B cell (primary cell): ENCODE measurements around the gene FXYD3. TPM values are rescaled to one million over a fixed set of nuclear protein-coding genes. Genes with fewer than 3 reads are reported as not detected.

ENCODE experiments used
- ATAC-seq: fragments of 200-7000 bp; cut with Tn5 transposase; one replicate; pipeline ENCODE4 v1.10.0; 2021; ENCODE audit warnings: low read depth, mild to moderate bottlenecking, moderate number of reproducible peaks, moderate library complexity
- CTCF ChIA-PET: fragments of 350-600 bp; sonication (Branson Sonifier 250); formaldehyde crosslinking; loops from one replicate; lab custom pipeline; 2021; ENCODE audit warnings: antibody characterized with exemption, inconsistent platforms; lab: Charles Lee
- POLR2A ChIA-PET: fragments of 350-600 bp; sonication (Branson Sonifier 250); formaldehyde crosslinking; loops from one replicate; lab custom pipeline; 2021; ENCODE audit warnings: antibody characterized with exemption; lab: Charles Lee
- DNase-seq: peaks from one replicate; pipeline ENCODE4 v3.0.0; 2013
- H2AFZ ChIP-seq: 2 replicates; pipeline ENCODE4 v1.6.1; 2012; ENCODE audit warnings: mild to moderate bottlenecking, low read depth, low read length; ENCODE audit not compliant: insufficient read depth, poor library complexity, severe bottlenecking
- H3K27ac ChIP-seq, 2 donors: 1 replicate in 1 of 2; 2 replicates in 1 of 2; pipeline ENCODE4 v1.5.1; 2012 to 2013; ENCODE audit warnings: low read length in 2 of 2, mild to moderate bottlenecking in 2 of 2, moderate library complexity in 1 of 2
- H3K27me3 ChIP-seq, 4 experiments: fragments of 200-600 bp in 1 of 4; sonication (generic) in 1 of 4; replicated peaks in 1 of 4; 1 replicate in 2 of 4; 2 replicates in 2 of 4; pipeline versions ENCODE4 v1.6.1 to v1.7.0; 2013 to 2016; ENCODE audit warnings: low read length in 3 of 4, mild to moderate bottlenecking in 2 of 4, mixed read lengths in 1 of 4, moderate library complexity in 1 of 4; ENCODE audit not compliant: insufficient read depth in 4 of 4, control insufficient read depth in 3 of 4; ENCODE audit errors: control extremely low read depth in 1 of 4
- H3K36me3 ChIP-seq, 2 experiments: replicated peaks in 1 of 2; 1 replicate in 1 of 2; 2 replicates in 1 of 2; pipeline versions ENCODE4 v1.6.1 to v1.7.1; 2013; ENCODE audit warnings: low read length in 1 of 2; ENCODE audit not compliant: insufficient read depth in 2 of 2, control insufficient read depth in 1 of 2; ENCODE audit errors: control extremely low read depth in 1 of 2, extremely low read depth in 1 of 2
- H3K4me1 ChIP-seq, 2 donors: fragments of 200-600 bp in 1 of 2; sonication (generic) in 1 of 2; 1 replicate in 1 of 2; 2 replicates in 1 of 2; pipeline versions ENCODE4 v1.5.1 to v1.6.1; 2013 to 2017; ENCODE audit warnings: low read length in 2 of 2; ENCODE audit not compliant: control insufficient read depth in 2 of 2, insufficient read depth in 2 of 2
- H3K4me2 ChIP-seq: replicated peaks from 2 replicates; pipeline ENCODE3; 2012; ENCODE audit warnings: mild to moderate bottlenecking, low read depth, low read length; ENCODE audit not compliant: poor library complexity, severe bottlenecking
- H3K4me3 ChIP-seq, 5 experiments: fragments of 200-600 bp in 1 of 5; sonication (generic) in 1 of 5; 1 replicate in 3 of 5; 2 replicates in 2 of 5; pipeline versions ENCODE4 v1.5.1 to v1.7.0; 2011 to 2016; ENCODE audit warnings: low read length in 4 of 5, mild to moderate bottlenecking in 4 of 5, low read depth in 2 of 5, control low read depth in 1 of 5, moderate library complexity in 1 of 5; ENCODE audit not compliant: insufficient read depth in 1 of 5; ENCODE audit errors: control extremely low read depth in 1 of 5, extremely low read depth in 1 of 5
- H3K79me2 ChIP-seq: fragments of 200-600 bp; sonication (generic); one replicate; pipeline ENCODE4 v1.6.0; 2016; ENCODE audit warnings: low read length; ENCODE audit not compliant: control insufficient read depth, insufficient read depth
- H3K9ac ChIP-seq: fragments of 200-600 bp; sonication (generic); 2 replicates; pipeline ENCODE4 v1.6.1; 2017; ENCODE audit warnings: mild to moderate bottlenecking, low read length, moderate library complexity
- H3K9me3 ChIP-seq, 3 donors: one replicate each; pipeline versions ENCODE4 v1.6.1 to v1.7.1; 2013; ENCODE audit warnings: low read length in 2 of 3; ENCODE audit not compliant: control insufficient read depth in 2 of 3, insufficient read depth in 1 of 3; ENCODE audit errors: control extremely low read depth in 1 of 3
- H4K20me1 ChIP-seq: 2 replicates; pipeline ENCODE4 v1.6.0; 2012; ENCODE audit warnings: mild to moderate bottlenecking, low read length; ENCODE audit not compliant: insufficient read depth, control insufficient read depth, poor library complexity, severe bottlenecking
- H3K27ac Mint-ChIP-seq: one replicate; pipeline ENCODE4 v1.8.0; 2021; ENCODE audit warnings: mixed read lengths
- H3K27me3 Mint-ChIP-seq: one replicate; pipeline ENCODE4 v1.8.0; 2021; ENCODE audit warnings: mixed read lengths
- H3K4me1 Mint-ChIP-seq: one replicate; pipeline ENCODE4 v1.8.0; 2021; ENCODE audit warnings: mixed read lengths
- H3K4me3 Mint-ChIP-seq: one replicate; pipeline ENCODE4 v1.8.0; 2021; ENCODE audit warnings: mixed read lengths
- H3K9me3 Mint-ChIP-seq: one replicate; pipeline ENCODE4 v1.8.0; 2022; ENCODE audit warnings: mixed read lengths; ENCODE audit not compliant: insufficient read depth
- EZH2 ChIP-seq: IDR thresholded peaks from 2 replicates; pipeline ENCODE4 v1.6.1; 2012; ENCODE audit warnings: borderline replicate concordance, low read depth, mild to moderate bottlenecking, moderate library complexity, low read length; ENCODE audit not compliant: insufficient read depth, poor library complexity, severe bottlenecking
- WGBS: methylation state at CpG from one replicate; pipeline ENCODE4 v1.1.5; 2013; ENCODE audit warnings: missing lambda C conversion rate; ENCODE audit not compliant: insufficient coverage; 5-methylcytosine and 5-hydroxymethylcytosine counted together
- intact Hi-C: fragments of 100-400 bp; cut with micrococcal nuclease; formaldehyde crosslinking; loops from one replicate; pipeline ENCODE4 v1.10.0; 2022
- polyA minus RNA-seq: library from RNA; depleted of rRNA, polyadenylated mRNA; stranded (reverse); fragments of >200 nt; gene quantifications from 2 replicates; pipeline ENCODE4 v1.2.3, GENCODE V29; 2012
- polyA plus RNA-seq: library from polyadenylated mRNA; depleted of rRNA; stranded (reverse); fragments of >200 nt; gene quantifications from 2 replicates; pipeline ENCODE4 v1.2.3, GENCODE V29; 2012
- total RNA-seq, 2 donors: library from RNA; stranded (reverse); fragments of 120-200 nt in 1 of 2; gene quantifications; 1 replicate in 1 of 2; 2 replicates in 1 of 2; pipeline versions ENCODE4 v1.2.3 to v1.2.4, GENCODE V29; 2013 to 2022
- TF ChIP-seq, protein P1 (sequence below): fragments of 200-600 bp; IDR thresholded peaks from one replicate; pipeline ENCODE4 v1.8.0; 2022; ENCODE audit warnings: antibody characterized with exemption, mild to moderate bottlenecking

FXYD3 gene, protein sequence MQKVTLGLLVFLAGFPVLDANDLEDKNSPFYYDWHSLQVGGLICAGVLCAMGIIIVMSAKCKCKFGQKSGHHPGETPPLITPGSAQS
- not detected in 2 replicates for total RNA-seq
- not detected for total RNA-seq (2013)
- polyA plus RNA-seq = not detected in 2 replicates
- not detected in 2 replicates for polyA minus RNA-seq

DNA sequence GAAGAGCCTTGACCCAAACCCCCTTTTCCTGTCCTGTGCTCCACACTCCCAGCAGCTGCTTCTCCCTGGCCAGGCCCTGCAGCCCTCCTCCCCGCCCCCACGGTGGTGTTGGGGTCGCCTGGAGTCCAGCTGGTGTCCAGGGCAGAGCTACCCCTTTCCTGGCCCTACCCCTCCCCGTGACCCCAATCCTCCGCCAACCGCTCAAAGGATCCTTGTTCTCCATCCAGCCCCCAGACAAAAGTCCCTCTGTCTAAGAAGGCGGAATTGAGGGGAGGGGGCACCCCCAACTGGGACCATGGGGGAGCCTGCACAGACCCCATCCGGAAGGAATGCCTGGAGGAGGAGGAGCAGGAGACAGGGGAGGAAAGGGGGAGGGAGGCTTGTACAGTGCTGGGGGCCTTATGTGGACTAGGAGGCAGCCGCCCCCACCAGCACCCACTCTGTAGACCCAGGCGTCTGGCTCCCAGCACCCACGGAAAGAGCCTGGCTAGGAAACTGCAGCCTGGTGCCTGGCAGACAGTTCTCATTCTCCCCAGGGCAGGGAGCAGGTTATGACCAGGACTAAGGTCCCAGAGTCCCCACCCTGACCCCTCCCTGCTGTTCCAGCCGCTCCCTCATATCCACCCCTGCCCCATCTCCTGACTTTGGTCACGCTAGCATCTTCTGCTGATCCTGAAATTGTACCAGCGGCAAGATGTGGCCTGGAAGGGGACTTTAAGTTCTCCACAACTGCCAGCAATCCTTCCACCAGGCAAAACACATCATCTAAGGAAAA lies at the start of gene FXYD3:
TSS of gene FXYD3 (plus strand) at position 647 of the 775 bp plus-strand sequence. CDS start 3,554 bp downstream, outside the sequence.
- Histone ChIP-seq H3K4me2 (peak within 1 kb of the TSS; percentile 66), H3K27ac (no peak within 1 kb of the TSS), H3K36me3 (no peaks in the 10 kb centered on the region), H3K4me1 (peaks cover 7 to 9% of the 10 kb centered on the region in 2 donors), H3K79me2 (no peaks in the 10 kb centered on the region), H4K20me1 (no peaks in the 10 kb centered on the region), H2AFZ (peak within 1 kb of the TSS; percentile 27), H3K9me3 (peaks cover 0 to 4% (median 0%) of the 10 kb centered on the region in 3 donors), H3K27me3 (peaks cover 0 to 22% (median 2%) of the 10 kb centered on the region in 4 experiments), H3K9ac (no peak within 1 kb of the TSS), H3K4me3 (peak within 1 kb of the TSS in 1 of 5 experiments; percentile 24)
- Mint-ChIP-seq H3K27ac (peak within 1 kb of the TSS; percentile 46), H3K4me1 (peaks cover 8% of the 10 kb centered on the region), H3K4me3 (peak within 1 kb of the TSS; percentile 44), H3K9me3 (no peaks in the 10 kb centered on the region), H3K27me3 (peaks cover 7% of the 10 kb centered on the region)
- ChIA-PET POLR2A (no interaction called here), CTCF (interaction anchor here (0.8 to 4.5 kb wide), 12 partner anchors 9 to 380 kb away, joined by 3 to 31 read pairs (median 4); partner anchors contain the start of gene LGI4)
- WGBS = 96% methylated on average over 10 of the region's 14 CpGs
- DNase-seq (no peak), ATAC-seq (no peak)
- TF ChIP-seq, protein P1, sequence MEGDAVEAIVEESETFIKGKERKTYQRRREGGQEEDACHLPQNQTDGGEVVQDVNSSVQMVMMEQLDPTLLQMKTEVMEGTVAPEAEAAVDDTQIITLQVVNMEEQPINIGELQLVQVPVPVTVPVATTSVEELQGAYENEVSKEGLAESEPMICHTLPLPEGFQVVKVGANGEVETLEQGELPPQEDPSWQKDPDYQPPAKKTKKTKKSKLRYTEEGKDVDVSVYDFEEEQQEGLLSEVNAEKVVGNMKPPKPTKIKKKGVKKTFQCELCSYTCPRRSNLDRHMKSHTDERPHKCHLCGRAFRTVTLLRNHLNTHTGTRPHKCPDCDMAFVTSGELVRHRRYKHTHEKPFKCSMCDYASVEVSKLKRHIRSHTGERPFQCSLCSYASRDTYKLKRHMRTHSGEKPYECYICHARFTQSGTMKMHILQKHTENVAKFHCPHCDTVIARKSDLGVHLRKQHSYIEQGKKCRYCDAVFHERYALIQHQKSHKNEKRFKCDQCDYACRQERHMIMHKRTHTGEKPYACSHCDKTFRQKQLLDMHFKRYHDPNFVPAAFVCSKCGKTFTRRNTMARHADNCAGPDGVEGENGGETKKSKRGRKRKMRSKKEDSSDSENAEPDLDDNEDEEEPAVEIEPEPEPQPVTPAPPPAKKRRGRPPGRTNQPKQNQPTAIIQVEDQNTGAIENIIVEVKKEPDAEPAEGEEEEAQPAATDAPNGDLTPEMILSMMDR = no peak
- no peak for TF ChIP-seq EZH2
- intact Hi-C loops = loop anchor here (2.0 kb wide), 1 partner anchor 25 kb away; no protein-coding TSS in a partner anchor
